ENCODE measurements around the gene AGRN.

Gene AGRN

DNA sequence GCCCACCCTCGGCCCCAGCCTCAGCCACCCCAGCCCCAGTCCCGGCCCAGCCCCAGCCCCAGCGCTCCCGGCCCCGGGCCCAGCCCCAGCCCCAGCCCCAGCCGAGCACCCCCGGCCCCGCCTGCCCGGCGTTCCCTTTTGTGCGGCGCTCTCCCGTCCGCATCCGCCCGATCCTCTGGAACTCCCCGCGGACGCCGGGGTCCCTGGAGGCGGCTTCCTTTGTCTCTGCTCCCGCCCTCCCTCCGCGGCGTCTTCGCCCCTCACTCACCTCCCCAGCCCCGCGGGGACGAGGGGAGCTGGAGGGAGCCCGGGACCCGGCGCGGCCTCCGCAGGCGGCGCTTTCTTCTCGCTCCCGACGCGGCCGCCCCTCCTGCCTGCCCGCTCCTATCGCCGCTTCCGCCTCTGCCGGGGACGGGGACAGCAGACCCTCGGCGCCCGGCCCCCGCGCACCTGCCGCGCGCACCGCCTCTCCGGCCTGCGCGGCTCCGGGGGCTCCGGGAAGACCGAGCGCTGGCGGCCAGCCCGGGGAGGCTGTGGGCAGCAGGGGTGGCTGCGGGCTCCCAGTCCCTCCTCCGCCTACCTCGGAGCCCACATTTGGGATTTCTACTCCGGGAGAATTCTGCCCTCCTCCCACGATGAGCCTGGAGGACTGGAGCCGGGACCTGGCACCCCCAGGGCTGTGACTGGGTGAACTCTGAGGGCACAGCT is 14.0 kb downstream of the AGRN start:
- DNase-seq (ENCODE audit: low read depth) = no peak
- TF ChIP-seq, protein P1, sequence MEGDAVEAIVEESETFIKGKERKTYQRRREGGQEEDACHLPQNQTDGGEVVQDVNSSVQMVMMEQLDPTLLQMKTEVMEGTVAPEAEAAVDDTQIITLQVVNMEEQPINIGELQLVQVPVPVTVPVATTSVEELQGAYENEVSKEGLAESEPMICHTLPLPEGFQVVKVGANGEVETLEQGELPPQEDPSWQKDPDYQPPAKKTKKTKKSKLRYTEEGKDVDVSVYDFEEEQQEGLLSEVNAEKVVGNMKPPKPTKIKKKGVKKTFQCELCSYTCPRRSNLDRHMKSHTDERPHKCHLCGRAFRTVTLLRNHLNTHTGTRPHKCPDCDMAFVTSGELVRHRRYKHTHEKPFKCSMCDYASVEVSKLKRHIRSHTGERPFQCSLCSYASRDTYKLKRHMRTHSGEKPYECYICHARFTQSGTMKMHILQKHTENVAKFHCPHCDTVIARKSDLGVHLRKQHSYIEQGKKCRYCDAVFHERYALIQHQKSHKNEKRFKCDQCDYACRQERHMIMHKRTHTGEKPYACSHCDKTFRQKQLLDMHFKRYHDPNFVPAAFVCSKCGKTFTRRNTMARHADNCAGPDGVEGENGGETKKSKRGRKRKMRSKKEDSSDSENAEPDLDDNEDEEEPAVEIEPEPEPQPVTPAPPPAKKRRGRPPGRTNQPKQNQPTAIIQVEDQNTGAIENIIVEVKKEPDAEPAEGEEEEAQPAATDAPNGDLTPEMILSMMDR (conservative IDR thresholded peaks at IDR 0.05; ENCODE audit: low read depth, low read length) = no peak
- H3K4me3 ChIP-seq (ENCODE audit: low read length) = no peak overlapping the region

DNA sequence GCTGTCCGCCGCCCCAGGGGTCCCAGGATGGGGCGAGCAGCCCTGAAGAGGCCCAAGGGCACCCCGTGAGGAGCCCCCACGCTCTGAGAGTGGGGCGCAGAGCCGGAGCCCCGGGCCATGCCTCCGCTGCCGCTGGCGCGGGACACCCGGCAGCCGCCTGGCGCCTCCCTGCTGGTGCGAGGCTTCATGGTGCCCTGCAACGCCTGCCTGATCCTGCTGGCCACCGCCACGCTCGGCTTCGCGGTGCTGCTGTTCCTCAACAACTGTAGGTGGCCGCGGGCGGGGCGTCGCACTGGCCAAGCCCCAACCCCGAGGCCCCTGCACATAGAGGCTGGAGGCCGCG is 14.5 kb downstream of the AGRN start:
- H3K4me3 ChIP-seq (ENCODE audit: low read length) = no peak overlapping the region
- DNase-seq (ENCODE audit: low read depth) = no peak

DNA sequence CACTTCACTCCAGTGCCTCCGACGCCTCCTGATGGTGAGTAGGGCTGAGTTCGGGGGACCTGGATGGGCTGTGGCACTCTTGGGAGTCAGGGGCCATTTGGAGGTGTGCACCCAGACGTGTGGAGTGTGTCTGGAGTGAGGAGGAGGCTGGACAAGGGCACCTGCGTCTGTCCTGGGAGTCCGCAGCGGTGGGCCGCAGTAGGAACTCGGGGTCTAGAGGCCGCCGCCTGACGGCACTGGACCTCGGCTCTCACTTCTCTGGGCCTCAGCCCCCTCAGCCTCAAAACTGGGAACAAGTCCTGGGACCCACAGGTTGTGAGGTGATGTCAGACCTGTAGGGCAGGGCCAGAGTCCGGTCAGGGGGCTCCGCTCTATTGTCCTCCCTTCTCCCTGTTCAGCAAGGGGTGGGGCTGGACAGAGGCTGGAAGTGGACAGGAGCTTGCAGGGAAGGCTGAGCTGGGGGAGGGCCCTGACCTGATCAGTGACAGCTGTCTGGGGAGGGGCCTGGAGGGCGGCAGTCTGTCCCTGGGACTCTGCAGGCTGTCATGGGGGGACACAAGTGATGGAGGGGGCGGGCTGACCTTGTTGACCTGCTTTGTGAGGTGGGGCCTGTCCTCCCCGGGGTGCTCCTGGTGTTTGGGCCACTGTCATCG is 15.5 kb downstream of the AGRN start:
- TF ChIP-seq, protein P1 (conservative IDR thresholded peaks at IDR 0.05; ENCODE audit: low read depth, low read length) = no peak
- DNase-seq (ENCODE audit: low read depth) = no peak
- H3K4me3 ChIP-seq (ENCODE audit: low read length) = no peak overlapping the region

More for the DNA sequence above, 14.5 kb downstream of the AGRN start:
- TF ChIP-seq, protein P1 (conservative IDR thresholded peaks at IDR 0.05; ENCODE audit: low read depth, low read length) = no peak

DNA sequence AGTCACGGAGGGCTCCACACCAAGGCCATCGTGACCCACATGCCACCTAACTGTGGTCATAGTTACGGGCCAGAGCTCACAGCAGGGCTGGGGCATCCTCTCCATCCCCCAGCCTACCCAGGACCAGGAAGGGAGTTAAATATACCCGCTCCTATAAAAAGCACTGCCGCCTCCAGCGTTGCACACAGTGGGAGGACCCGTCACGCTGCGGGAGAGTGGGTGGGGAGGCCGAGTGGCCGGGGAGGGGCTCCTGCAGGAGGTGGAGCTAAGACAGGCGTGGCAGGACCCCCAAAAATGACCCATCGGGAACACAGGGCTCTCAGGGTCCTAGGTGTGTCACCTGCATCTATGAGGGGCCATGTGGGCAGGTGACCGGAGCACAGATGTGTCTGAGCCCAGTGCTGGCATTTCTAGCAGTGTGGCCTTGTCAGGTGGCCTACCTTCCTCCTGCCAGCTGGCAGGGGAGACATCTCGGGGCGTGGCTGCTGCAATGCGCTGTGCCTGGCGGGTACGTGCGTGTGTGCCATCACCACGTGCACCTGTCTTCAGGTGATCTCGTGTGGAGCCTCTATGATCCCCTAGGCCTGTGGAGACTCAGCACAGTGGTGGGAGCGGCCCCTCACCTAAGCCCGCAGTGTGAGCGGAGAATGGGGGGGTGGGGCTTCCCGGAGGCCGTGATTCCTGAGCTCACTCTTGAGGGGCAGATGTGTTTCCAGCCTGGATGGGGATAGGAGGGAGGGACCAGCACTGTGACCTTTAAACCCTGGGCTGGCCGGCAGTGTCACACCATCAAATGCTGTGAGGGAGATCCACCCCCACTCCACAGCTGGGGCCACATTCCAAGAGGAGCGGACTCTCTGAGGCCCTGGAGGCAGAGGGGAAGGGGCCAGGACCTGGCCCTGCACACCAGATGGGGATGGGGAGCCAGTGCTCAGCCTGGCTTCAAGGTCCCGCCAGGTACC is 17.7 kb downstream of the AGRN start:
- TF ChIP-seq, protein P1 (conservative IDR thresholded peaks at IDR 0.05; ENCODE audit: low read depth, low read length) = no peak
- DNase-seq (ENCODE audit: low read depth) = no peak
- no peak overlapping the region for H3K4me3 ChIP-seq (ENCODE audit: low read length)

DNA sequence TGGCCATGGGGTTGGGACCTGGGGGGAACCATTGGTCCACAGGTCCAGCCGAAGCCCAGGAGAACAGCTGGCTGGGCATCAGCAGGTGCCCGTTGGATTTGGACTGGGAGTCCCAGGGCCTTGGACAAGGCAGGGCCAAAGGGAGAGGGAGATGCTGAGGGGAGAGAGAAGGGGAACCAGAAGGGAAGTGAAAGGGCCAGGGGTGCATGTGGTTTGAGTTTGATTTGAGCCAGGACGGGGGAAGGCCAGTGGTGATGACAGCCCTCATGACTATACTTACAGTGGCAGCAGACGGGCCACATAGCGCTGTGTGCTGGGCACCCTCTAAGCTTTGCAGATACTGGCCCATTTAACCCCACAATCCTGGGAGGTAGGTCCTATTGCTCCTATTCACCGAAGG is 18.8 kb downstream of the AGRN start:
- TF ChIP-seq, protein P1 (conservative IDR thresholded peaks at IDR 0.05; ENCODE audit: low read depth, low read length) = no peak
- no peak overlapping the region for H3K4me3 ChIP-seq (ENCODE audit: low read length)
- no peak for DNase-seq (ENCODE audit: low read depth)

DNA sequence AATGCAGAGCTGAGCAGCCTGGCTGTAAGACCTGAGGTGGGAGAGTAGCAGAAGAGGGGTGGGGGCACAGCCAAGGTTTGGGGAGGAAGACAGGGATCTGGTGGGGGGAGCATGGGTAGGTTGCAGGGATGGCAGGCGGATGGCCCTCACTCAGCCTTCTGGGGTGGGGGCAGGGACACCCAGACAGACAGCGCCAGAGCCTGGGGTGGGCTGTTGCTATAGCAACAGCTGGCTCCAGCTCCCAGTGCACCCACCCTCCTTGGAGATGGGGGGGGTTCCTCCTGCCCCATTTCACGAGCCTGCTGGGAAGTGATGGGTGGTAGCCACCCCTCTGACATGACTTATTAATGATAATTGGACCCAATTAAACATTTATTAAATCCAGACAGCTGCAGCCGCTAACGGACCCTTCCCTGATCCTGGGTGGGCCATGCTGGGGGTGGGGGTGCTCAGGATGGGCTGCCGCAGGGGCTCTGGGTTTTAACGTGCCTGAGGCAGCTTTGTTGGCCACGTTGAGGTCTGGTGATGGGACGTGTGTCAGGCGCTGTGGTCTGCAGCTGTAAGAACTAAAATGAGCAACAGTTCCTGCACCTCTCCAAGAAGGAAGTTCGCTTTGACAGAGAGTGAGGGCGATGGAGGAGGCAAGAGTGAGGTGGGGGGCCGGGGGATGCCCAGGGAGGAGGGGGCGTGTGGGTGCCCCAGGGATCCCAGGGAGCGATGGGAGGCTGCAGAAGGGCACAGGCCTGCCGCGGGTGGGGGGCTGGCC is 19.4 kb downstream of the AGRN start:
- no peak overlapping the region for H3K4me3 ChIP-seq (ENCODE audit: low read length)
- TF ChIP-seq, protein P1 (conservative IDR thresholded peaks at IDR 0.05; ENCODE audit: low read depth, low read length) = no peak
- DNase-seq (ENCODE audit: low read depth) = no peak

Measured in retinal pigment epithelial cell (primary cell).